Myocyte (in vitro differentiated cells): ENCODE results near the gene SPACA7. TPM values are rescaled to one million over a fixed set of nuclear protein-coding genes. Genes with fewer than 3 reads are reported as not detected.

ENCODE experiments used
- DNase-seq: peaks from one replicate; pipeline ENCODE4 v3.0.0-alpha.2; 2012; ENCODE audit warnings: low read depth
- total RNA-seq: library from RNA; depleted of rRNA; stranded (reverse); fragments of >200 nt; gene quantifications from 2 replicates; pipeline ENCODE4 v1.2.3, GENCODE V29; 2014

SPACA7 gene
- total RNA-seq, 1 donor from 2014 or later, result not detected

DNA sequence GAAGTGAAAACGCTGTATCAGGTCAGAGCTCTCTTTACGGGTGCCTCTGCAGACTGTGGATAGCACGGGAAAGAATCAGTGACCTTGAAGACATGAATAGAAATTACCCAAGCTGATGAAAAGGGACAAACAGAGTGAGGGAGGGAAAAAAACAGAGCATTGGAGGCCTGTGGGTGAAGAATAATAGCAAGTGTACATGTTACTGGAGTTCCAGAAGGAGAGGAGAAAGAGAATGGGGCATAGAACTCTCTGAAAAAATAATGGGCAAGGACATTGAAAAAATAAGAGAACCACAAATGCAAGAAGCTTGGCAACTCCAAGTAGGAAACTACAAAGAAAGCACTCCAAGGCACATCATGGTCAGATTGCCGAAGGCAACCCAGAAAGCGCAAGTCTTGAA is 86.3 kb downstream of the SPACA7 start:
- no peak for DNase-seq

- DNase-seq, result no peak
Measured at GRCh38 chr13:112464720-112465119, 88.6 kb downstream of the SPACA7 start.

DNA sequence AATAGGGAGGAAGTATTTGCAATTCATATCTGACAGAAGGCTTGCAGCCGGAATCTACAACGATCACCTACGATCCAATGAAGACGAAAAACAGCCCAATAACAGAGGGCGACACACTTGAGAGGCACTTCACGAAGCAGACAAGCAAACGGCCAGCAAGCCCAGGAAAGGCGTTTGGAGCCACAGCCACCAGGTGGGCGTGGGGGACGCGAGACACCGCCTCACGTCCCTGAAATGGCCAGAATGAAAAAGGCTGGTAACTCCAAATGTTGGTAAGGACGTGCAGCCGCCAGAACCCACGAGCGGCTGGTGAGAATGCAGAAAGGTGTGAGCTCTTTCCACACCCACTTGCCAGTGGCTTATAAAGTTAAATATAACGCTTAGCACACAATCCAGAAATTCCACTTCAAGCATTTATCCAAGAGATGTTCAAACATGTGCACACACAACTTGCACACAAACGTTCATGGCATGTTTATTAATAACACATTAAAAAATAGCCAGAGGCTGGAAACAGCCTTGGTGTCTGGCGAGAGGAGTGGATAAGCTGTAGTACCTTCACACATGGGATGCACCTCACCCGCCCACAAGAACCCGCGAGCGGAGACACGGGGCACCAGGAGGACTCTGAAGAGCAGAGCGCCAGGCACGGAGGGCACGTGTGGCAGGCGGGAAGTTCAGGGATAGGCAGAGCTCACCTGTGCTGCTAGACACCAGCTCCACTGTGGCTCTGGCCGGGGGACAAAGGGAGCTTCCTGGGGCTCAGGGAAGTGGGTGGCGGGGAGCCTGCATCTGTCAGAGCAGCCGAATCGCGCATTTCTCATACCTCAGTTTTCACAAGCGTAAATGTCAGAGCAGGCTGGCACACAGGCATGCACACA is 89.3 kb downstream of the SPACA7 start:
- no peak for DNase-seq

DNA sequence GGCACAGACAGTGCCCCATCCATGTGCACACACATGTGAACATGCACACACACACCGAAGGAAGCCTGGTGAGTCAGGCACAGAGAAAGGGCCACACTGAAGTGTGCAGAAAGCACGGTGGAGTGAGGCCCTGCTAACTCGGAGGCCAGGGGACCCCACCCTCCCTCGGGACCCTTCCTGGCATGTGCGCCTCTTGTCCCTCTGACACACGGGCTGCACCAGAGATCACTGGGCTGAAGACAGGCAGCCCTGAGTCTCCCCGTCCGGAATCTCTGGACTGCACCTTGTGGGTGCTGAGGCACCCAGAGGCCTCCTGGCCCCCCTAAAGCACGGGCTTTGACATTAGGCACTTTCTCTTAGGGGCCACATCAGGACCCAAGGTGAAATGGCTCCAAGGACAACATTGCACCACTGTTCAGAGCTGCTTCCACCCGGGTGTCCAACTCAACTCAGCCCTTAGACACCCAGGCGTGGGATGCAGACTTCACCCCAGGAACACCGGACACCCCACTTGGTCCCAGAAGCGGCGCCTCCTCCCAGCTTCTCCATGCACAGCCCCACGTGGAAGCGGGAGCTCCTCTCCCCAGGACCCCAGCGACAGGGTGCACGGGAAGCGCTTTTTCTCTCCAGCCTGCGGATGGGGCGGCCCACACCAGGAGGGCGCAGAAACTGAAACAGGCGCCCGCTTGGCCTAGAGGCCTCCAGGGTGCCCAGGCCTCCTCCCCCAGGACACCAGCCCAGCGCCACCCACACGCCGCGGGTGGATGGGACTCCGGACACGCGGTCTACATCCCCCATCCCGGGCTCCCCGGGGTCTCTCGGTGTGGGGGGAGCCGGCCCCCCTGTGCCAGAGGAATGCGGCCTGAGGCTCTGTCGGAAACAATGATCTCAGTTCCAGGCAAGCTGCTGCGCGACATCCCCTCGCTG is 90.2 kb downstream of the SPACA7 start:
- no peak for DNase-seq

GRCh38 chr13:112467236-112467635 is 91.1 kb downstream of the SPACA7 start:
- no peak for DNase-seq

DNA sequence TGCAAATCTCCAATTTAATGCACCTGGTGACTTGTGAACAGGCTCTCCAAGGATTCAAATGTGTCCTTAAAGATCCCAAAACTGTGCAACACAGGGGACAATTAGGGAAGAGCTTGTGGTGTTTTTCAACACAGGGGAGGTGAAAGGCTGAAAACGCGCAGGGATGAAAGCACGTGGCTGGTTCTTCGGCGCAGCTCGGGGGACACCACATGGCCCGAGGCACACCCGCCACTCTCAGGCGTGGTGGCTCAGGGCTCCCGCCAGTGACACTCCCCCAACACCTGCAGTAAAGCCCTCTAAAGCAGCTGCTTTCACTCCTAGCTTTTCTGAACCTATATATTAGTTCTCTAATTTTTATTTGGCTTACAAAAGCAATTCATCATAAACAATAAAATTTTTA is 91.9 kb downstream of the SPACA7 start:
- no peak for DNase-seq

DNA sequence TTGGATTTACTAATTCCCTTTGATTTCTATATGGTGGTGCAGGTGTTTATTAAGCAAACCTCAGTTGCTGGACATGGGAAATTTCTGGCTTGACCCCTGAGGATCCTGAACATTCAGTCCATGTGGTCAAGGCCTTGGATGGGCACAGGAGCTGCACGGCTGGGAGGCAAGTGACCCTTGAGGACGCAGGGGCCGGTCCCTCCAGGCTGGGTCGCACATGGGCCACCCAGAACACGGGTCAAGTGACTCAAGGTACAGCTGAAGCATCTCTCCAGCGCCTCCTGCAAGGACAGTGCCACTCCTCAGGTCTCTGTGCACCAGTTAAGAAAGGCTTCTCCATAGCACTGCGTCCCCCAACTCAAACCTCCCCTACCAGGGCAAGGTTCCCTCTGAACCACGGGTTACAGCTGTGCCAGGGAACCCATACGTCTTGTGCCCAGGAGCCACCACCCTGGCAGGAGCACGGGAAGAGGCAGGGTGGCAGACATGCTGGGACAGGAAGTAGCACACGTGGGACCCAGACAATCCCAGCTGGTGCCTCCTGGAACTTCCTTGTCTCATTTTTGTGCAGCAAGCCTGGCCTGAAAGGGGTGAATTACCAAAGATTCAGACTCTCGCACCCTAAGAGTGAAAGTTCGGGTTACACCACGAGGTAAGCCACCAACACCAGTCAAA is 93.1 kb downstream of the SPACA7 start:
- DNase-seq, result no peak

GRCh38 chr13:112473818-112474217 is 97.7 kb downstream of the SPACA7 start:
- no peak for DNase-seq

DNA sequence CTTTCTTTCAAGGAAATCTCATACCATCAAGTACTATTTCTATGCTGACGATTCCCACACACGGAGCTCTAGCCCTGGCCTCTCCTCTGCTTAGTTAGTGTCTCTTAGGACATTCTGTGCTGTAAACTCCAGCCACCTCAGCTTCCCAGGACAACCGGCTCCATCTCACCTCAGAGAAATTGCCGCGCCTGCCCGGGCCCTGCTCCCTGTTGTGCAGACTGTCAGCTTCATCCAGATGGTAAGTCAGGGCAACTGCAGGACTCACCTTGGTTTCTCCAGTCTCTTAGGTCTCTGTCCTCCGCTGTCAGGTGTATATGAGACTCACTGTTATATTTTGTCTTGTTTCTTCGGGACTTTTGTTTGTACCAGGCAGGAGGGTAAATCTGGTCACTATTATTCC is 98.7 kb downstream of the SPACA7 start:
- DNase-seq, result no peak

GRCh38 chr13:112475889-112476288 is 99.7 kb downstream of the SPACA7 start:
- no peak for DNase-seq

DNA sequence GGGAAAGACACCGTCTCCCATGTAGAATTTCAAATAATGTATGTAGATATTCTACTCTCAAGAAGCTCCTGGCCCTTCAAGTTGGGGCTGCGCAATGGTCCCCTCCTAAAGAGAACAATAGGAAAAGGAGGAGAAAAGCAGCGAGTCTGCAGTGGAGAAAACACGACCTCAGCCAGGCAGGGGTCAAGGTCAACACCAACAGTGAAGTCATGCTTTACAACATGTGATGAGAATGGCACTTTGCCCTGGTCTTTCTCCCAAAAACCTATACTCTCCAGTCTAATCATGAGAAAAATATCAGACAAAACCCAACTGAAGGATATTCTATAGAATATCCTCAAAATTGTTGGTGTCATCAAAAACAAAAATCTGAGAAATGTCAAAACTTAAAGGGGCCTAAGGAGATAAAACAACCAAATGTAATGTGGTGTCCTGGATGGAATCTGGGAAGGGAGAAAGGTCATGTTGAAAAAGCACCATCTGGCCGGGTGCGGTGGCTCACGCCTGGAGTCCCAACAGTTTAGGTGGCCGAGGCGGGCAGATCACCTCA is 101.0 kb downstream of the SPACA7 start:
- no peak for DNase-seq

DNA sequence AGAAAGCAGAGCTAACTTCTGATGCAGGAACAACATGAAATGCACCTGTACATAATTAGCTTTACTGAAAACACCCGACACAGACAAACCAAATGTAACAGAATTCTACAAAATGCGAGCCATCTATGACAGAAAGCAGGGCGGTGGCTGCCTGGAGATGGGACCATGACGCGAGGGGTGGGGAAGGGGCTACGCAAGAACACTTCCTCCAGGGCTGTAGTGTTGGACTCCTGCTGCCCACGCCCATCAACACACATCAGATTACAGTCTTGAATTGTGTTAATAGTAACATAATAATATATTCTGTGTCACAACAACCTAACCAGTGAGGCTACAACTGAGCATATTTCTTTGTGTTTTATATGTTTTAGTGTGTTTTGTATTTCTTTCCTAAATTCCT is 103.2 kb downstream of the SPACA7 start:
- no peak for DNase-seq

DNA sequence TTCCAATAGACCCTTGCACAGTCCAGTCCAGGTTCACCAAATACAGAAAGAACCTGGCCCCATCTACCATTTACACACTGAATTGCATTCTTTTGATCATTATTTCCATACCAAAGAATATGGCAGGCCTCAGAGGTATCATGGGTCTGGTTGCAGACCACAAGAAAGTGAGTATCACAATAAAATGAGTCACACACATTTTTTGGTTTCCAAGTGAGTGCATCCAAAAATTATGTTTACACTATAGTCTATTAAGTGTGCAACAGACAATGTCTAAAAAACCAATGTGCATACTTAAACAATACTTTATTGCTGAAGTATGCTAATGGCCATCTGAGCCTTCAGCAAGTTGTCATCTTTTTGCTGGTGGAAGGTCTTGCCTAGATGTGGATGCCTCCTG is 105.3 kb downstream of the SPACA7 start:
- DNase-seq, result no peak

GRCh38 chr13:112483299-112483698 is 107.1 kb downstream of the SPACA7 start:
- no peak for DNase-seq

Other genes starting within 250 kb of the SPACA7 start
- 8.4 and 12.5 TPM in 2 replicates for gene TUBGCP3, start 211.8 kb downstream of the SPACA7 start, total RNA-seq